ENCODE measurements around the gene TRIM17.

TRIM17 gene

GRCh38 chr1:228416217-228416933 is at the start of gene TRIM17:
TRIM17 (minus strand) TSS chr1:228416861; CDS start chr1:228415072, 1,789 bp downstream.
- no peak within 1 kb of the TSS for H3K9ac ChIP-seq
- peaks cover 33 to 54% (median 45%) of the 10 kb centered on the region in 11 experiments for H3K27me3 ChIP-seq
- no peak within 1 kb of the TSS for H3K27ac ChIP-seq
- H3K36me3 ChIP-seq, result peaks cover 0 to 14% (median 0%) of the 10 kb centered on the region in 11 experiments; a peak in 5 of 22 replicates
- no peak within 1 kb of the TSS for H3K4me3 ChIP-seq
- peaks cover 0 to 7% (median 0%) of the 10 kb centered on the region in 11 experiments; a peak in 1 of 22 replicates for H3K9me3 ChIP-seq (replicated peaks in 1 of 11)
- H4K20me1 ChIP-seq, result peaks cover 0 to 59% (median 21%) of the 10 kb centered on the region in 11 experiments; a peak in 17 of 22 replicates
- no peak within 1 kb of the TSS for H3K4me2 ChIP-seq
- no peak for TF ChIP-seq Cebpa-rat (IDR thresholded peaks at IDR 0.05)
- no peaks in the 10 kb centered on the region; a peak in 2 of 20 replicates for H3K4me1 ChIP-seq

- no peak overlapping the region for H3K4me3 ChIP-seq
These were observed 49.0 kb upstream of the TRIM17 start for GRCh38 chr1:228465571-228466146.

GRCh38 chr1:228465141-228465540 is 48.5 kb upstream of the TRIM17 start:
- Histone ChIP-seq H3K27ac (no peak overlapping the region), H3K36me3 (no peaks in the 10 kb centered on the region), H3K4me2 (no peak overlapping the region), H4K20me1 (peaks cover 0 to 4% (median 0%) of the 10 kb centered on the region in 11 experiments; a peak in 1 of 22 replicates), H3K4me1 (peaks cover 0 to 8% (median 0%) of the 10 kb centered on the region in 10 experiments; a peak in 4 of 20 replicates), H3K27me3 (peaks cover 13 to 63% (median 45%) of the 10 kb centered on the region in 11 experiments), H3K9me3 (replicated peaks in 1 of 11) (peaks cover 0 to 12% (median 5%) of the 10 kb centered on the region in 11 experiments; a peak in 9 of 22 replicates), H3K4me3 (no peak overlapping the region), H3K9ac (no peak overlapping the region)
- no peak for TF ChIP-seq Cebpa-rat (IDR thresholded peaks at IDR 0.05)

More at GRCh38 chr1:228465571-228466146, 49.0 kb upstream of the TRIM17 start:
- no peak for TF ChIP-seq Cebpa-rat (IDR thresholded peaks at IDR 0.05)
- Histone ChIP-seq H3K36me3 (no peaks in the 10 kb centered on the region), H3K9ac (no peak overlapping the region), H3K4me1 (peaks cover 0 to 8% (median 0%) of the 10 kb centered on the region in 10 experiments; a peak in 4 of 20 replicates), H3K27ac (no peak overlapping the region), H4K20me1 (peaks cover 0 to 4% (median 0%) of the 10 kb centered on the region in 11 experiments; a peak in 1 of 22 replicates), H3K27me3 (peaks cover 15 to 67% (median 48%) of the 10 kb centered on the region in 11 experiments), H3K4me2 (peak overlapping the region in 3 of 11 experiments; percentile 3 to 38 (median 29); a peak in 3 of 22 replicates), H3K9me3 (replicated peaks in 1 of 11) (peaks cover 0 to 12% (median 5%) of the 10 kb centered on the region in 11 experiments; a peak in 9 of 22 replicates)

GRCh38 chr1:228464487-228464983 is 47.9 kb upstream of the TRIM17 start:
- Histone ChIP-seq H3K36me3 (no peaks in the 10 kb centered on the region), H3K27ac (no peak overlapping the region), H3K4me2 (no peak overlapping the region), H3K4me3 (no peak overlapping the region), H3K27me3 (peaks cover 6 to 57% (median 39%) of the 10 kb centered on the region in 11 experiments), H3K9me3 (replicated peaks in 1 of 11) (peaks cover 0 to 14% (median 5%) of the 10 kb centered on the region in 11 experiments; a peak in 10 of 22 replicates), H4K20me1 (peaks cover 0 to 2% (median 0%) of the 10 kb centered on the region in 11 experiments; a peak in 1 of 22 replicates), H3K4me1 (peaks cover 0 to 8% (median 0%) of the 10 kb centered on the region in 10 experiments; a peak in 4 of 20 replicates), H3K9ac (no peak overlapping the region)
- TF ChIP-seq Cebpa-rat (IDR thresholded peaks at IDR 0.05), result no peak

- Histone ChIP-seq H3K27me3 (peaks cover 0 to 50% (median 32%) of the 10 kb centered on the region in 11 experiments; a peak in 17 of 22 replicates), H3K4me3 (no peak overlapping the region), H3K9me3 (replicated peaks in 1 of 11) (peaks cover 0 to 21% (median 11%) of the 10 kb centered on the region in 11 experiments; a peak in 14 of 22 replicates), H3K9ac (no peak overlapping the region), H3K4me2 (no peak overlapping the region), H3K4me1 (peaks cover 0 to 8% (median 0%) of the 10 kb centered on the region in 10 experiments; a peak in 4 of 20 replicates), H3K27ac (no peak overlapping the region), H3K36me3 (no peaks in the 10 kb centered on the region), H4K20me1 (no peaks in the 10 kb centered on the region)
- TF ChIP-seq Cebpa-rat (IDR thresholded peaks at IDR 0.05), result no peak
These were observed 47.1 kb upstream of the TRIM17 start for GRCh38 chr1:228463559-228464455.

- no peak for TF ChIP-seq Cebpa-rat (IDR thresholded peaks at IDR 0.05)
- no peak overlapping the region for H3K4me3 ChIP-seq
- peaks cover 5 to 28% (median 15%) of the 10 kb centered on the region in 11 experiments; a peak in 18 of 22 replicates for H3K9me3 ChIP-seq (replicated peaks in 1 of 11)
- no peak overlapping the region for H3K27ac ChIP-seq
- no peaks in the 10 kb centered on the region for H3K36me3 ChIP-seq
- H3K9ac ChIP-seq, result no peak overlapping the region
- H4K20me1 ChIP-seq, result no peaks in the 10 kb centered on the region
- peaks cover 0 to 8% (median 0%) of the 10 kb centered on the region in 10 experiments; a peak in 4 of 20 replicates for H3K4me1 ChIP-seq
- H3K4me2 ChIP-seq, result no peak overlapping the region
- peaks cover 0 to 43% (median 25%) of the 10 kb centered on the region in 11 experiments; a peak in 15 of 22 replicates for H3K27me3 ChIP-seq
These were observed 46.4 kb upstream of the TRIM17 start for GRCh38 chr1:228463009-228463558.

- no peak overlapping the region for H3K27ac ChIP-seq
- H3K27me3 ChIP-seq, result peaks cover 0 to 38% (median 23%) of the 10 kb centered on the region in 11 experiments; a peak in 15 of 22 replicates
- no peak for TF ChIP-seq Cebpa-rat (IDR thresholded peaks at IDR 0.05)
- H3K4me1 ChIP-seq, result peaks cover 0 to 8% (median 0%) of the 10 kb centered on the region in 10 experiments; a peak in 4 of 20 replicates
- H3K4me3 ChIP-seq, result no peak overlapping the region
- no peak overlapping the region for H3K9ac ChIP-seq
- no peaks in the 10 kb centered on the region for H3K36me3 ChIP-seq
- peaks cover 11 to 34% (median 20%) of the 10 kb centered on the region in 11 experiments for H3K9me3 ChIP-seq (replicated peaks in 1 of 11)
- no peak overlapping the region for H3K4me2 ChIP-seq
- no peaks in the 10 kb centered on the region for H4K20me1 ChIP-seq
These were observed 45.9 kb upstream of the TRIM17 start for GRCh38 chr1:228462560-228462959.

GRCh38 chr1:228460821-228461220 is 44.2 kb upstream of the TRIM17 start:
- H3K9me3 ChIP-seq (replicated peaks in 1 of 11), result peaks cover 17 to 41% (median 24%) of the 10 kb centered on the region in 11 experiments
- H3K4me3 ChIP-seq, result no peak overlapping the region
- no peak overlapping the region for H3K9ac ChIP-seq
- peaks cover 0 to 5% (median 0%) of the 10 kb centered on the region in 10 experiments; a peak in 4 of 20 replicates for H3K4me1 ChIP-seq
- peaks cover 0 to 27% (median 19%) of the 10 kb centered on the region in 11 experiments; a peak in 15 of 22 replicates for H3K27me3 ChIP-seq
- H4K20me1 ChIP-seq, result no peaks in the 10 kb centered on the region
- TF ChIP-seq Cebpa-rat (IDR thresholded peaks at IDR 0.05), result no peak
- no peak overlapping the region for H3K27ac ChIP-seq
- no peaks in the 10 kb centered on the region for H3K36me3 ChIP-seq
- H3K4me2 ChIP-seq, result no peak overlapping the region

Data from BLaER1 treated with 17β-estradiol and CSF1 and Interleukin-3, amounts not matched to agents 10 nM and 100 nM (cell line).